CD4-positive, alpha-beta memory T cell (primary cell): ENCODE measurements around the gene DGKB. TPM values are rescaled to one million over a fixed set of nuclear protein-coding genes. Genes with fewer than 3 reads are reported as not detected.

ENCODE experiments used
- CTCF ChIA-PET: fragments of 350-600 bp; sonication (Branson Sonifier 250); formaldehyde crosslinking; loops from one replicate; lab custom pipeline; 2021; ENCODE audit warnings: inconsistent platforms; ENCODE audit not compliant: partially characterized antibody; lab: Charles Lee
- POLR2A ChIA-PET: fragments of 350-600 bp; sonication (Branson Sonifier 250); formaldehyde crosslinking; loops from one replicate; lab custom pipeline; 2021; ENCODE audit not compliant: partially characterized antibody; lab: Charles Lee
- DNase-seq, 5 donors: peaks; one replicate each; pipeline versions ENCODE4 v3.0.0 to v3.0.0-alpha.2; 2020 to 2022; ENCODE audit warnings: mixed read lengths in 1 of 5
- H3K27ac ChIP-seq: one replicate; pipeline ENCODE4 v1.7.0; 2013; ENCODE audit warnings: low read depth, low read length
- H3K27me3 ChIP-seq: 2 replicates; pipeline ENCODE4 v1.7.0; 2013; ENCODE audit warnings: mild to moderate bottlenecking, low read length, moderate library complexity; ENCODE audit not compliant: insufficient read depth
- H3K36me3 ChIP-seq: 2 replicates; pipeline ENCODE4 v1.7.0; 2013; ENCODE audit warnings: mild to moderate bottlenecking, low read length, moderate library complexity; ENCODE audit not compliant: insufficient read depth
- H3K4me1 ChIP-seq: 2 replicates; pipeline ENCODE4 v1.7.0; 2013; ENCODE audit warnings: mild to moderate bottlenecking, low read length, moderate library complexity; ENCODE audit not compliant: insufficient read depth
- H3K4me3 ChIP-seq, 2 donors: one replicate each; pipeline ENCODE4 v1.7.0; 2013; ENCODE audit warnings: low read length in 2 of 2, mild to moderate bottlenecking in 1 of 2
- H3K9me3 ChIP-seq, 2 donors: one replicate each; pipeline ENCODE4 v1.7.0; 2013; ENCODE audit warnings: low read length in 2 of 2, control low read depth in 1 of 2; ENCODE audit not compliant: control insufficient read depth in 1 of 2
- H3K27ac Mint-ChIP-seq, 7 donors: one replicate each; pipeline ENCODE4 v1.8.0; 2020 to 2021; ENCODE audit warnings: mixed read lengths in 7 of 7, mild to moderate bottlenecking in 6 of 7, inconsistent platforms in 3 of 7, moderate library complexity in 3 of 7
- H3K27me3 Mint-ChIP-seq, 2 donors: one replicate each; pipeline ENCODE4 v1.8.0; 2020 to 2021; ENCODE audit warnings: mixed read lengths in 2 of 2
- H3K36me3 Mint-ChIP-seq, 2 donors: one replicate each; pipeline ENCODE4 v1.8.0; 2020 to 2021; ENCODE audit warnings: mixed read lengths in 2 of 2, inconsistent platforms in 1 of 2, mild to moderate bottlenecking in 1 of 2
- H3K4me1 Mint-ChIP-seq, 4 donors: one replicate each; pipeline ENCODE4 v1.8.0; 2020 to 2021; ENCODE audit warnings: mixed read lengths in 4 of 4, mild to moderate bottlenecking in 1 of 4
- H3K4me3 Mint-ChIP-seq, 8 donors: one replicate each; pipeline ENCODE4 v1.8.0; 2020 to 2021; ENCODE audit warnings: mixed read lengths in 8 of 8, mild to moderate bottlenecking in 7 of 8, moderate library complexity in 6 of 8, inconsistent platforms in 3 of 8
- H3K9me3 Mint-ChIP-seq, 8 donors: one replicate each; pipeline ENCODE4 v1.8.0; 2020 to 2021; ENCODE audit warnings: mixed read lengths in 8 of 8, mild to moderate bottlenecking in 5 of 8, inconsistent platforms in 3 of 8, moderate library complexity in 1 of 8
- intact Hi-C: fragments of 100-400 bp; cut with micrococcal nuclease; formaldehyde crosslinking; loops from one replicate; pipeline ENCODE4 v1.15.1; 2023
- polyA plus RNA-seq, 2 donors: library from polyadenylated mRNA; unstranded; fragments of 300-500 nt; fragmentation: Illumina TruSeq; gene quantifications; one replicate each; pipeline ENCODE4 v1.2.3, GENCODE V29; 2021
- total RNA-seq, 2 experiments: library from RNA; stranded (reverse); gene quantifications; one replicate each; pipeline ENCODE4 v1.2.3, GENCODE V29; 2021

Gene DGKB
- total and polyA plus RNA-seq, 4 experiments from 2014 or later, result not detected

- Histone ChIP-seq H3K36me3 (no peaks in the 10 kb centered on the region), H3K4me1 (no peaks in the 10 kb centered on the region), H3K9me3 (no peaks in the 10 kb centered on the region), H3K4me3 (no peak overlapping the region), H3K27me3 (no peaks in the 10 kb centered on the region), H3K27ac (no peak overlapping the region)
- intact Hi-C loops, result no loop called here
- no peak overlapping the region for H3K27ac Mint-ChIP-seq
- no peak overlapping the region for H3K4me3 Mint-ChIP-seq
- H3K27me3 Mint-ChIP-seq, result no peaks in the 10 kb centered on the region
- H3K9me3 Mint-ChIP-seq, result peaks cover 0 to 2% (median 0%) of the 10 kb centered on the region in 8 donors
- H3K36me3 Mint-ChIP-seq, result no peaks in the 10 kb centered on the region
- no peak for DNase-seq
- ChIA-PET POLR2A (no interaction called here), CTCF (no interaction called here)
- H3K4me1 Mint-ChIP-seq, result no peaks in the 10 kb centered on the region
These were observed 264.6 kb downstream of the DGKB start for GRCh38 chr7:14637968-14638367.

DNA sequence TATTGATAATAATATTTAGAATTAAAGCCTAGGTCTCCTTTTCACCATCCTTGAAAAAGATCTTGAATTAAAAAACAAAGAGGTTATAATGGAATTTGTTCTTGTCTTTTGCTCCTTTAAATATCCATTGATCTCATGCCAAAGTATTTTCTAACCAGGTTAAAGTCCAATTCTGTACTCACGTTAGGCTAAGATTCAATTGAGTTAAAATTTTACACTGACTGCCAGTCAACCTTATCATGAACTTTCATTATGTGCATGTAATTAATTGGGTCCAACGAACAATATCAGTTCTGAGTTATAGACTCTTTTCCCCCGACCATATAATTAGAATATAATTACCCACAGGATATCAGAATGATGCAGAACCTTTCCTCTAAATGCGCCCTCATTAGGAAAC lies 266.6 kb downstream of the DGKB start:
- Mint-ChIP-seq H3K4me1 (no peaks in the 10 kb centered on the region), H3K27me3 (no peaks in the 10 kb centered on the region), H3K4me3 (no peak overlapping the region), H3K9me3 (no peaks in the 10 kb centered on the region), H3K27ac (no peak overlapping the region), H3K36me3 (no peaks in the 10 kb centered on the region)
- H3K4me3 ChIP-seq, result no peak overlapping the region
- H3K27ac ChIP-seq, result no peak overlapping the region
- ChIA-PET CTCF (no interaction called here), POLR2A (no interaction called here)
- no peak for DNase-seq
- intact Hi-C loops, result no loop called here
- no peaks in the 10 kb centered on the region for H3K4me1 ChIP-seq
- H3K9me3 ChIP-seq, result no peaks in the 10 kb centered on the region
- no peaks in the 10 kb centered on the region for H3K36me3 ChIP-seq
- H3K27me3 ChIP-seq, result no peaks in the 10 kb centered on the region

GRCh38 chr7:14630048-14630447 lies 272.5 kb downstream of the DGKB start:
- no peaks in the 10 kb centered on the region for H3K4me1 Mint-ChIP-seq
- ChIA-PET CTCF (no interaction called here), POLR2A (no interaction called here)
- Histone ChIP-seq H3K4me3 (no peak overlapping the region), H3K36me3 (no peaks in the 10 kb centered on the region), H3K4me1 (no peaks in the 10 kb centered on the region), H3K27ac (no peak overlapping the region), H3K27me3 (no peaks in the 10 kb centered on the region), H3K9me3 (no peaks in the 10 kb centered on the region)
- no peak overlapping the region for H3K4me3 Mint-ChIP-seq
- intact Hi-C loops, result no loop called here
- H3K27ac Mint-ChIP-seq, result no peak overlapping the region
- no peak for DNase-seq
- H3K9me3 Mint-ChIP-seq, result peaks cover 0 to 1% (median 0%) of the 10 kb centered on the region in 8 donors
- H3K36me3 Mint-ChIP-seq, result no peaks in the 10 kb centered on the region
- no peaks in the 10 kb centered on the region for H3K27me3 Mint-ChIP-seq

DNA sequence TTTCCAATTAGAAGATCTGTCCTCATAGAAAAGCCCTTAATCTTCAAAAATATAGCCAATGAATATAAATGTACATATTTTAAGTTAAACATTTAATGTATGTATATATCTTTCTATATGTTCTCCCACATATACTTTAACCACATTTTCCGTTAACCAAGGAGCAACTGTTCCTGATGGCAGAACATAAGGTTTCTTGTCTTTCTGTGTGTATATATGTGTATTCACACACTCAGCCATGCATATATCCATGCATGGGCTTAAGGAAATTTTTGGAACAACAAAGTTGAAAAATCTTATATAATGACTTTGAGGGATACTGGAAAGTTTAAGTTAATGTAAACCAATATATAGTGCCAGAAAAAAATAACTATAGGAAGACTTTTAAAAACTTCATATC lies 274.0 kb downstream of the DGKB start:
- no peak overlapping the region for H3K4me3 ChIP-seq
- Mint-ChIP-seq H3K27me3 (no peaks in the 10 kb centered on the region), H3K4me3 (no peak overlapping the region), H3K4me1 (no peaks in the 10 kb centered on the region), H3K9me3 (peaks cover 0 to 1% (median 0%) of the 10 kb centered on the region in 8 donors), H3K36me3 (no peaks in the 10 kb centered on the region), H3K27ac (no peak overlapping the region)
- no peaks in the 10 kb centered on the region for H3K36me3 ChIP-seq
- no peaks in the 10 kb centered on the region for H3K4me1 ChIP-seq
- ChIA-PET CTCF (no interaction called here), POLR2A (no interaction called here)
- no peaks in the 10 kb centered on the region for H3K27me3 ChIP-seq
- no peaks in the 10 kb centered on the region for H3K9me3 ChIP-seq
- intact Hi-C loops, result no loop called here
- H3K27ac ChIP-seq, result no peak overlapping the region
- DNase-seq, result no peak

GRCh38 chr7:14626076-14626475 lies 276.5 kb downstream of the DGKB start:
- POLR2A ChIA-PET, result no interaction called here
- intact Hi-C loops, result no loop called here
- no peaks in the 10 kb centered on the region for H3K4me1 Mint-ChIP-seq
- peaks cover 0 to 1% (median 0%) of the 10 kb centered on the region in 8 donors for H3K9me3 Mint-ChIP-seq
- Histone ChIP-seq H3K36me3 (no peaks in the 10 kb centered on the region), H3K9me3 (no peaks in the 10 kb centered on the region), H3K27ac (no peak overlapping the region), H3K4me3 (no peak overlapping the region), H3K4me1 (no peaks in the 10 kb centered on the region), H3K27me3 (no peaks in the 10 kb centered on the region)
- H3K27me3 Mint-ChIP-seq, result no peaks in the 10 kb centered on the region
- no peak overlapping the region for H3K4me3 Mint-ChIP-seq
- CTCF ChIA-PET, result no interaction called here
- H3K36me3 Mint-ChIP-seq, result no peaks in the 10 kb centered on the region
- DNase-seq, result no peak
- no peak overlapping the region for H3K27ac Mint-ChIP-seq

GRCh38 chr7:14622559-14622958 lies 280.0 kb downstream of the DGKB start:
- intact Hi-C loops, result no loop called here
- H3K27me3 Mint-ChIP-seq, result no peaks in the 10 kb centered on the region
- no peaks in the 10 kb centered on the region for H3K36me3 ChIP-seq
- no peak overlapping the region for H3K4me3 ChIP-seq
- H3K36me3 Mint-ChIP-seq, result no peaks in the 10 kb centered on the region
- POLR2A ChIA-PET, result no interaction called here
- no peaks in the 10 kb centered on the region for H3K27me3 ChIP-seq
- no peak overlapping the region for H3K27ac Mint-ChIP-seq
- H3K27ac ChIP-seq, result no peak overlapping the region
- no peaks in the 10 kb centered on the region for H3K4me1 ChIP-seq
- no peak for DNase-seq
- no peak overlapping the region for H3K4me3 Mint-ChIP-seq
- H3K4me1 Mint-ChIP-seq, result no peaks in the 10 kb centered on the region
- CTCF ChIA-PET, result no interaction called here
- H3K9me3 ChIP-seq, result no peaks in the 10 kb centered on the region
- H3K9me3 Mint-ChIP-seq, result no peaks in the 10 kb centered on the region

DNA sequence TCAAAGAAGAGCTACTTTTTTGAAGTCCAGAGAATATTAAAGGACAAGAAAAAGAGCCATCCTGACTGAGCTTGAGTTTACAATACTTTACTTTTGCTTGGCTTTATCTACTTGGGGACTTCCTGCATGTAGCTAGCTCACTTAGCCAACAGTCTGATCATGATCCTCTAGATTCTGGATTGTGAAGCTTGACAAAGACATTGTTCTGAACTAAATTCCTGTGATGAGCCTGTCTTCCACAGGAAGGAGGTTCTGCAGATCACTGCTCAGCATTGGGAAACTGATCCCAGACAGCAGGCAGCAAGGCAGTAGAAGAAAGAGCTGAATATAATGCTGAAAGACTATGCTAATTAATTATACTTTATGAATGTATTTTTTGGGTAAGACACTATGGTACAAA lies 296.4 kb downstream of the DGKB start:
- no peaks in the 10 kb centered on the region for H3K4me1 Mint-ChIP-seq
- intact Hi-C loops, result no loop called here
- H3K27ac Mint-ChIP-seq, result no peak overlapping the region
- no peaks in the 10 kb centered on the region for H3K36me3 ChIP-seq
- no peaks in the 10 kb centered on the region for H3K9me3 ChIP-seq
- H3K27ac ChIP-seq, result no peak overlapping the region
- H3K9me3 Mint-ChIP-seq, result peaks cover 0 to 2% (median 0%) of the 10 kb centered on the region in 8 donors
- H3K36me3 Mint-ChIP-seq, result no peaks in the 10 kb centered on the region
- H3K4me3 ChIP-seq, result no peak overlapping the region
- POLR2A ChIA-PET, result no interaction called here
- no peak for DNase-seq
- H3K27me3 Mint-ChIP-seq, result no peaks in the 10 kb centered on the region
- CTCF ChIA-PET, result no interaction called here
- H3K27me3 ChIP-seq, result no peaks in the 10 kb centered on the region
- no peak overlapping the region for H3K4me3 Mint-ChIP-seq
- no peaks in the 10 kb centered on the region for H3K4me1 ChIP-seq

GRCh38 chr7:14604606-14605005 lies 297.9 kb downstream of the DGKB start:
- Histone ChIP-seq H3K36me3 (no peaks in the 10 kb centered on the region), H3K27me3 (no peaks in the 10 kb centered on the region), H3K4me1 (no peaks in the 10 kb centered on the region), H3K4me3 (no peak overlapping the region), H3K27ac (no peak overlapping the region), H3K9me3 (no peaks in the 10 kb centered on the region)
- Mint-ChIP-seq H3K4me1 (no peaks in the 10 kb centered on the region), H3K27me3 (no peaks in the 10 kb centered on the region), H3K4me3 (no peak overlapping the region), H3K27ac (no peak overlapping the region), H3K36me3 (no peaks in the 10 kb centered on the region), H3K9me3 (peaks cover 0 to 2% (median 0%) of the 10 kb centered on the region in 8 donors)
- DNase-seq, result no peak
- CTCF ChIA-PET, result no interaction called here
- POLR2A ChIA-PET, result no interaction called here
- intact Hi-C loops, result no loop called here
